OCI-LY1 (cell line): Measurements from ENCODE around the gene TNF.

Experiments used
- H2AFZ ChIP-seq: fragments of 200-600 bp; sonication (generic), shearing (Covaris generic); 2 replicates; pipeline ENCODE4 v1.6.0; 2014; ENCODE audit warnings: antibody characterized with exemption, mild to moderate bottlenecking, low read length
- H3F3A ChIP-seq: fragments of 200-600 bp; sonication (generic), shearing (Covaris generic); 2 replicates; pipeline ENCODE4 v1.6.0; 2014; ENCODE audit warnings: mild to moderate bottlenecking, antibody characterized with exemption, low read length, moderate library complexity; ENCODE audit not compliant: insufficient read depth
- H3K27ac ChIP-seq: fragments of 200-600 bp; sonication (generic); 2 replicates; pipeline ENCODE4 v1.5.1; 2014; ENCODE audit warnings: low read length, mixed run types, mild to moderate bottlenecking, low read depth; ENCODE audit not compliant: poor library complexity, severe bottlenecking
- H3K27me3 ChIP-seq: fragments of 200-600 bp; sonication (generic); 2 replicates; pipeline ENCODE4 v1.6.0; 2014; ENCODE audit warnings: antibody characterized with exemption, mild to moderate bottlenecking, low read length, moderate library complexity; ENCODE audit not compliant: insufficient read depth
- H3K36me3 ChIP-seq: fragments of 200-600 bp; sonication (generic); 2 replicates; pipeline ENCODE4 v1.6.1; 2014; ENCODE audit warnings: mild to moderate bottlenecking, antibody characterized with exemption, low read length, moderate library complexity, mixed read lengths; ENCODE audit not compliant: insufficient read depth
- H3K4me1 ChIP-seq: fragments of 200-600 bp; sonication (generic); 2 replicates; pipeline ENCODE4 v1.5.1; 2014; ENCODE audit warnings: mild to moderate bottlenecking, low read length, moderate library complexity; ENCODE audit not compliant: insufficient read depth, severe bottlenecking
- H3K4me2 ChIP-seq: fragments of 200-600 bp; sonication (generic), shearing (Covaris generic); 2 replicates; pipeline ENCODE4 v1.6.1; 2014; ENCODE audit warnings: low read length
- H3K4me3 ChIP-seq: fragments of 200-600 bp; sonication (generic); 2 replicates; pipeline ENCODE4 v1.5.1; 2014; ENCODE audit warnings: low read length, low read depth, mild to moderate bottlenecking, mixed read lengths; ENCODE audit not compliant: poor library complexity, severe bottlenecking
- H3K79me2 ChIP-seq: fragments of 200-600 bp; shearing (Covaris generic); 2 replicates; pipeline ENCODE4 v1.6.1; 2016; ENCODE audit warnings: mixed run types, low read length, mixed read lengths; ENCODE audit not compliant: insufficient read depth
- H3K9ac ChIP-seq: fragments of 200-600 bp; sonication (generic), shearing (Covaris generic); 2 replicates; pipeline ENCODE4 v1.6.1; 2014; ENCODE audit warnings: mild to moderate bottlenecking, low read length, mixed read lengths
- H3K9me2 ChIP-seq: fragments of 200-600 bp; sonication (generic), shearing (Covaris generic); 2 replicates; pipeline ENCODE4 v1.6.1; 2014; ENCODE audit warnings: low read depth, mild to moderate bottlenecking, low read length, mixed read lengths
- H3K9me3 ChIP-seq: fragments of 200-600 bp; shearing (Covaris generic); 2 replicates; pipeline ENCODE4 v1.6.1; 2014; ENCODE audit warnings: low read length, mixed read lengths
- H4K20me1 ChIP-seq: fragments of 200-600 bp; sonication (generic), shearing (Covaris generic); 2 replicates; pipeline ENCODE4 v1.6.0; 2016; ENCODE audit warnings: mild to moderate bottlenecking, low read length; ENCODE audit not compliant: insufficient read depth
- CTCF ChIP-seq: fragments of 200-600 bp; sonication (generic), shearing (Covaris generic); IDR thresholded peaks from 2 replicates; pipeline ENCODE4 v1.5.1; 2017; ENCODE audit warnings: mild to moderate bottlenecking, antibody characterized with exemption, low read length, moderate library complexity, mixed read lengths
- EZH2 ChIP-seq: fragments of 200-600 bp; sonication (generic), shearing (Covaris generic); IDR thresholded peaks from 2 replicates; pipeline ENCODE4 v1.8.0; 2017; ENCODE audit warnings: borderline replicate concordance, mixed run types, mild to moderate bottlenecking, antibody characterized with exemption, low read length, moderate library complexity, mixed read lengths

TNF gene

GRCh38 chr6:31533455-31533841, 41.9 kb upstream of the TNF start:
- Histone ChIP-seq H3K9me3 (no peaks in the 10 kb centered on the region), H3K9me2 (no peaks in the 10 kb centered on the region), H3K27ac (no peak overlapping the region), H2AFZ (no peak overlapping the region), H3K4me2 (no peak overlapping the region), H3K79me2 (peaks cover 6% of the 10 kb centered on the region), H3K36me3 (peaks cover 89% of the 10 kb centered on the region), H3K4me1 (peaks cover 5% of the 10 kb centered on the region), H3K4me3 (no peak overlapping the region), H3F3A (peaks cover 14% of the 10 kb centered on the region; the same call in 1 of the 2 replicates), H3K27me3 (no peaks in the 10 kb centered on the region), H3K9ac (no peak overlapping the region), H4K20me1 (no peaks in the 10 kb centered on the region)
- TF ChIP-seq EZH2, result no peak
- no peak for TF ChIP-seq CTCF

GRCh38 chr6:31534011-31534410, 41.4 kb upstream of the TNF start:
- TF ChIP-seq EZH2 (no peak), CTCF (no peak)
- no peak overlapping the region for H3K4me2 ChIP-seq
- H3K9me2 ChIP-seq, result no peaks in the 10 kb centered on the region
- no peaks in the 10 kb centered on the region for H3K27me3 ChIP-seq
- no peaks in the 10 kb centered on the region for H3K9me3 ChIP-seq
- H3F3A ChIP-seq, result peaks cover 14% of the 10 kb centered on the region; the same call in 1 of the 2 replicates
- no peaks in the 10 kb centered on the region for H4K20me1 ChIP-seq
- H3K9ac ChIP-seq, result no peak overlapping the region
- no peak overlapping the region for H2AFZ ChIP-seq
- no peak overlapping the region for H3K4me3 ChIP-seq
- H3K4me1 ChIP-seq, result peaks cover 10% of the 10 kb centered on the region
- peaks cover 95% of the 10 kb centered on the region for H3K36me3 ChIP-seq
- peaks cover 11% of the 10 kb centered on the region for H3K79me2 ChIP-seq
- H3K27ac ChIP-seq, result no peak overlapping the region

- Histone ChIP-seq H3K27me3 (no peaks in the 10 kb centered on the region), H3K9me2 (no peaks in the 10 kb centered on the region), H3K79me2 (peaks cover 17% of the 10 kb centered on the region), H3K9ac (no peak overlapping the region), H4K20me1 (no peaks in the 10 kb centered on the region), H3K4me3 (no peak overlapping the region), H2AFZ (no peak overlapping the region), H3K4me2 (no peak overlapping the region), H3K4me1 (peaks cover 16% of the 10 kb centered on the region), H3F3A (peaks cover 14% of the 10 kb centered on the region; the same call in 1 of the 2 replicates), H3K9me3 (no peaks in the 10 kb centered on the region), H3K27ac (no peak overlapping the region), H3K36me3 (peaks cover 98% of the 10 kb centered on the region)
- no peak for TF ChIP-seq CTCF
- TF ChIP-seq EZH2, result no peak
Measured at GRCh38 chr6:31534521-31535040, 40.8 kb upstream of the TNF start.
